Measurements from ENCODE around the gene NAGLU. TPM values are rescaled to one million over a fixed set of nuclear protein-coding genes. Genes with fewer than 3 reads are reported as not detected.
"Not testable (repeated sequence)": the region's sequence is repeated elsewhere in the genome, so short reads cannot be mapped to it uniquely, and the experiment has no call there.

Gene NAGLU
- total and polyA plus RNA-seq, 11 donors, result 8.4 to 22.0 (median 12.5) TPM

DNA sequence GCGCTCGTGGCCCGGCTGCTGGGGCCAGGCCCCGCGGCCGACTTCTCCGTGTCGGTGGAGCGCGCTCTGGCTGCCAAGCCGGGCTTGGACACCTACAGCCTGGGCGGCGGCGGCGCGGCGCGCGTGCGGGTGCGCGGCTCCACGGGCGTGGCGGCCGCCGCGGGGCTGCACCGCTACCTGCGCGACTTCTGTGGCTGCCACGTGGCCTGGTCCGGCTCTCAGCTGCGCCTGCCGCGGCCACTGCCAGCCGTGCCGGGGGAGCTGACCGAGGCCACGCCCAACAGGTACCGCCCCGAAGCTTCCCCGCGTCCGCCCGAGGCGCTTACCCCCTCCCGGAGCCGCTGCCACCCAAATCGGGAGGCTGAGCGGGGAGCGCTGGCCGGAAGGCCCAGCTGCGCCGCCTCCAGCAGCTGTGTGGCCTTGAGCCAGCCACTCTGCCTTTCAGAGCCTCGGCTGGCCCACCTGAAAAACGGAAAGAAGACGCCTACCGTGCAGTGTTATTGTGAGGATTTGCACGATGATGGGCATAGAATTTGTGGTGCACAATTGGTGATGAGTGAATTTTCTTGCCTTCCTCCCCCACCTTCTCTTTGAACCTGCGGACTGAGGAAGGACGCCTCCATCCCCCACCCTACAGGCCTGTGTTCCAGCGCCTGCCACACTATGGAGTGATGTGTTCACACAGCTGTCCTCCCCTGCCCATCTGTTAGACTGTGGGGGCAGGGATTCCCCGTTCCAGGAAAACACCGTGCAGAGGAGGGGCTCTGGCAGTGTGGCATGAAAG lies 523 bp downstream of the NAGLU start:
- Histone ChIP-seq H3K4me3 (peak overlapping the region; percentile 26 to 81 (median 72)), H3K4me1 (peaks cover 9 to 34% (median 20%) of the 10 kb centered on the region in 12 donors), H3K36me3 (peaks cover 0 to 34% (median 27%) of the 10 kb centered on the region in 9 donors), H3K27me3 (no peaks in the 10 kb centered on the region), H3K27ac (peak overlapping the region; percentile 28 to 97 (median 86)), H3K9me3 (no peaks in the 10 kb centered on the region)
- WGBS, 4 donors, result 1 to 2% (median 1%) methylated on average over 18 to 65 of the region's 65 CpGs
- peak; percentile 38 to 80 (median 69) for ATAC-seq
- peak; percentile 81 to 94 (median 90) for DNase-seq
- TF ChIP-seq, protein P1, sequence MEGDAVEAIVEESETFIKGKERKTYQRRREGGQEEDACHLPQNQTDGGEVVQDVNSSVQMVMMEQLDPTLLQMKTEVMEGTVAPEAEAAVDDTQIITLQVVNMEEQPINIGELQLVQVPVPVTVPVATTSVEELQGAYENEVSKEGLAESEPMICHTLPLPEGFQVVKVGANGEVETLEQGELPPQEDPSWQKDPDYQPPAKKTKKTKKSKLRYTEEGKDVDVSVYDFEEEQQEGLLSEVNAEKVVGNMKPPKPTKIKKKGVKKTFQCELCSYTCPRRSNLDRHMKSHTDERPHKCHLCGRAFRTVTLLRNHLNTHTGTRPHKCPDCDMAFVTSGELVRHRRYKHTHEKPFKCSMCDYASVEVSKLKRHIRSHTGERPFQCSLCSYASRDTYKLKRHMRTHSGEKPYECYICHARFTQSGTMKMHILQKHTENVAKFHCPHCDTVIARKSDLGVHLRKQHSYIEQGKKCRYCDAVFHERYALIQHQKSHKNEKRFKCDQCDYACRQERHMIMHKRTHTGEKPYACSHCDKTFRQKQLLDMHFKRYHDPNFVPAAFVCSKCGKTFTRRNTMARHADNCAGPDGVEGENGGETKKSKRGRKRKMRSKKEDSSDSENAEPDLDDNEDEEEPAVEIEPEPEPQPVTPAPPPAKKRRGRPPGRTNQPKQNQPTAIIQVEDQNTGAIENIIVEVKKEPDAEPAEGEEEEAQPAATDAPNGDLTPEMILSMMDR (IDR thresholded peaks at IDR 0.05), result peak in 3 of 12 donors; percentile 14 to 20 (median 20)
- no peak for TF ChIP-seq POLR2A (IDR thresholded peaks at IDR 0.05)
- intact Hi-C loops (cut with DNase I), result no loop called here

DNA sequence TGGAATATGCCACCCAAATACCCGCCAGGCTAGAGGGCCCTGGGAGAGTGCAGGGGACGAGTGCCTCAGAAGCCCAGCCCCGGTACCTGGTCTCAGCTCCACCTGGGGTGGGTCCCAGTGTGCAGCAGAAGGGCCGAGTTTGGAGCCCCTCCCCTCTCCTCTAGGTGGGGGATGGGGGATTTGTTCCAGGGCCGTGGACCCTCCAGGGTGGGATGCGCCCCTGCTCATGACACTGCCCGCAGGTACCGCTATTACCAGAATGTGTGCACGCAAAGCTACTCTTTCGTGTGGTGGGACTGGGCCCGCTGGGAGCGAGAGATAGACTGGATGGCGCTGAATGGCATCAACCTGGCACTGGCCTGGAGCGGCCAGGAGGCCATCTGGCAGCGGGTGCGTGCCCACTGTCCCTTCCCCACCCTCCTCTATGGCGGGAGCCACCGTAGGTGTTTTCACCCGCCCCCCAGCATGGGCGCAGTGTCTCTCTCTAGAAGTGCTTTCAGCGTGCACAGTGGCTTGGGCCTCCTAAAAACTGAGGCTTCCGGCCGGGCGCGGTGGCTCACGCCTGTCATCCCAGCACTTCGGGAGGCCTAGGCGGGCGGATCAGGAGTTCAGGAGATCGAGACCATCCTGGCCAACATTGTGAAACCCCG lies 1.2 kb downstream of the NAGLU start:
- H3K27ac ChIP-seq, result peak overlapping the region in 11 of 12 donors; percentile 75 to 97 (median 87)
- intact Hi-C loops (cut with DNase I), result no loop called here
- no peaks in the 10 kb centered on the region for H3K27me3 ChIP-seq
- peak overlapping the region in 11 of 12 donors; percentile 57 to 81 (median 72) for H3K4me3 ChIP-seq
- TF ChIP-seq, protein P1 (IDR thresholded peaks at IDR 0.05), result no peak
- no peak for TF ChIP-seq POLR2A (IDR thresholded peaks at IDR 0.05)
- H3K36me3 ChIP-seq, result peaks cover 0 to 41% (median 31%) of the 10 kb centered on the region in 9 donors
- H3K4me1 ChIP-seq, result peaks cover 9 to 29% (median 17%) of the 10 kb centered on the region in 12 donors
- DNase-seq (peak in 1 of 5 donors; percentile 26), ATAC-seq (peak in 2 of 4 donors; percentile 1 to 2)
- WGBS, 4 donors, result 85 to 91% (median 88%) methylated on average over 24 to 31 of the region's 31 CpGs
- H3K9me3 ChIP-seq, result no peaks in the 10 kb centered on the region

DNA sequence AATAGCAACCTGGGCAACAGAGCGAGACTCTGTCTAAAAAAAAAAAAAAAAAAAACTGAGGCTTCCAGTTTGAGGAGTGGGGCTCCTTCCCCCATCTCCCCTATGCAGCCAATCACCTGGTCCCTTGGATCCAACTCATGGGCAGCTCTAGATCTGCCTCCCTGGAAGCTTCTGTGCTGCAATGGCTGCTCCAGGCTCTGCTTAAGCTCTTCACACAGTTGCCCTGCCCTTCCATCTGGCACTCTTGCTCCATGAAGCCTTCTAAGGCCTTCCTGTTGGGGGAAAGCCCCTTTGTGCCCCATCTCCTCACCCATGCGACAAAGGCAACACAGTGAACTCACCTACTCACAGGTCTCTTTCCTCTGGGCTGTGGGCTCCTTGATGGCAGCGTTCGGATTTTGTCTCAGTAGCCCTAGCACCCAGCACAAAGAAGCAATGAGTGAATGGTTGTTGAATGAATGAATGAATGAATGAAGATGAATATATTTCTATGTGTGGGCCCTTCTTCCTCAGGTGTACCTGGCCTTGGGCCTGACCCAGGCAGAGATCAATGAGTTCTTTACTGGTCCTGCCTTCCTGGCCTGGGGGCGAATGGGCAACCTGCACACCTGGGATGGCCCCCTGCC lies 1.9 kb downstream of the NAGLU start:
- no peak for DNase-seq
- Histone ChIP-seq H3K27ac (no peak overlapping the region), H3K36me3 (peaks cover 0 to 48% (median 37%) of the 10 kb centered on the region in 9 donors), H3K9me3 (no peaks in the 10 kb centered on the region), H3K4me3 (no peak overlapping the region), H3K4me1 (peaks cover 9 to 29% (median 17%) of the 10 kb centered on the region in 12 donors), H3K27me3 (no peaks in the 10 kb centered on the region)
- intact Hi-C loops (cut with DNase I), result no loop called here
- TF ChIP-seq, protein P1 (IDR thresholded peaks at IDR 0.05), result no peak
- no peak for TF ChIP-seq POLR2A (IDR thresholded peaks at IDR 0.05)
- 93 to 99% (median 97%) methylated on average over 5 of the region's 5 CpGs for WGBS, 4 donors
- no peak for ATAC-seq

DNA sequence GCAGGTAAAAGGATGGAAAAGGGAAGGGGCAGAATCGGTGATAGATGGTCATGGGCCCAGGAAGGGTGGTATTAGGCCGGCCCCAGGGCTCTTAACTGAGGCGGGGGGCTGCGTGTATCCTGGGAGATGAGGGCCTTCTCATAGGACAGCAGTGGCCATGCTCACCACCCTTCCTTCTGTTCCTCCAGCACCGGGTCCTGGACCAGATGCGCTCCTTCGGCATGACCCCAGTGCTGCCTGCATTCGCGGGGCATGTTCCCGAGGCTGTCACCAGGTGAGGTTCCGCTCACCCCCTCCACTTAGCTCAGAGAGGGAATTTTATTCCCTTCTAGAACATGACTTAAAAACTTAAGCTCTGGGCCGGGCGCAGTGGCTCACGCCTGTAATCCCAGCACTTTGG lies 2.4 kb downstream of the NAGLU start:
- Histone ChIP-seq H3K27me3 (no peaks in the 10 kb centered on the region), H3K36me3 (peaks cover 0 to 53% (median 43%) of the 10 kb centered on the region in 9 donors), H3K4me3 (no peak overlapping the region), H3K4me1 (peaks cover 9 to 29% (median 17%) of the 10 kb centered on the region in 12 donors), H3K9me3 (no peaks in the 10 kb centered on the region), H3K27ac (no peak overlapping the region)
- TF ChIP-seq POLR2A (IDR thresholded peaks at IDR 0.05), result no peak
- TF ChIP-seq, protein P1 (IDR thresholded peaks at IDR 0.05), result no peak
- no peak for ATAC-seq
- 93 to 96% (median 95%) methylated on average over 14 of the region's 14 CpGs for WGBS, 4 donors
- intact Hi-C loops (cut with DNase I), result no loop called here
- no peak for DNase-seq

DNA sequence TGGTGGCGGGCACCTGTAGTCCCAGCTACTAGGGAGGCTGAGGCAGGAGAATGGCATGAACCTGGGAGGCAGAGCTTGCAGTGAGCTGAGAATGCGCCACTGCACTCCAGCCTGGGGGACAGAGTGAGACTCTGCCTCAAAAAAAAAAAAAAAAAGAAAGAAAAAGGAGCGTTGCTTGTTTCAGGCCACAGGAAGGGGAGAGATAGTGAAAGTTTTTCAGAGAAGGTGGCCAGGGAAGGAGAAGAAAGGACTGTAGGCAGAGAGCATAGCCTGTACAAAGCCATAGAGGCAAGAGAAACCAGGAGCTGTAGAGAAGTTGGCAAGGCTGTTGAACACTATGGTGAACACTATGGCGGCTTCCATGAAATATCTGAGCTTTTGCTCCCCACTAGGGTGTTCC lies 4.5 kb downstream of the NAGLU start:
- H3K4me3 ChIP-seq; H3K9me3 ChIP-seq; ATAC-seq; intact Hi-C loops (cut with DNase I); H3K27me3 ChIP-seq; H3K27ac ChIP-seq; DNase-seq: not testable (repeated sequence)
- 87 to 94% (median 91%) methylated on average over 4 of the region's 4 CpGs for WGBS, 4 donors
- Histone ChIP-seq H3K4me1 (peaks cover 7 to 23% (median 11%) of the 10 kb centered on the region in 12 donors), H3K36me3 (peaks cover 0 to 67% (median 50%) of the 10 kb centered on the region in 9 donors)

All from heart left ventricle (tissue), 16 donors.